SK-N-SH treated with all-trans-retinoic acid at 6 μM for 48 hours (cell line): ENCODE results near the gene ESM1.
A peak's percentile ranks its signal among the peaks of the same experiment; 100 is the strongest.

Source experiments
- ATAC-seq: fragments of 200-7000 bp; cut with Tn5 transposase; 3 replicates; pipeline ENCODE4 v1.9.1; 2020; ENCODE audit warnings: mild to moderate bottlenecking, moderate library complexity
- ARNTL ChIP-seq: fragments of 450-650 bp; formaldehyde crosslinking; IDR thresholded peaks from 2 replicates; pipeline ENCODE4 v1.5.0; 2020; ENCODE audit warnings: low read depth, mild to moderate bottlenecking, moderate library complexity, borderline replicate concordance
- BACH2 ChIP-seq: fragments of 250-450 bp; sonication (Bioruptor Pico); IDR thresholded peaks from 2 replicates; pipeline ENCODE4 v1.9.0; 2021; ENCODE audit warnings: mild to moderate bottlenecking, borderline replicate concordance
- CSDC2 ChIP-seq: fragments of 250-450 bp; sonication (Bioruptor Pico); IDR thresholded peaks from 2 replicates; pipeline ENCODE4 v1.5.0; 2020; ENCODE audit warnings: mild to moderate bottlenecking, moderate library complexity
- ESRRG ChIP-seq: fragments of 250-450 bp; sonication (Bioruptor Pico); IDR thresholded peaks from 2 replicates; pipeline ENCODE4 v1.6.1; 2021; ENCODE audit warnings: mild to moderate bottlenecking
- GLIS3 ChIP-seq: fragments of 250-450 bp; sonication (Bioruptor Pico); IDR thresholded peaks from 2 replicates; pipeline ENCODE4 v1.5.0; 2020; ENCODE audit warnings: mild to moderate bottlenecking, moderate library complexity
- ISL1 ChIP-seq: fragments of 250-450 bp; sonication (Bioruptor Pico); IDR thresholded peaks from 2 replicates; pipeline ENCODE4 v2.1.2; 2022; ENCODE audit warnings: mild to moderate bottlenecking, moderate library complexity
- OSR1 ChIP-seq: fragments of 250-450 bp; sonication (Bioruptor Pico); IDR thresholded peaks from 2 replicates; pipeline ENCODE4 v1.8.0; 2022; ENCODE audit warnings: moderate library complexity, mild to moderate bottlenecking, inconsistent platforms
- PPARA ChIP-seq: fragments of 250-450 bp; sonication (Bioruptor Pico); IDR thresholded peaks from 2 replicates; pipeline ENCODE4 v1.5.0; 2020; ENCODE audit warnings: mild to moderate bottlenecking, borderline replicate concordance
- RARB ChIP-seq: fragments of 250-450 bp; sonication (Bioruptor Pico); IDR thresholded peaks from 2 replicates; pipeline ENCODE4 v1.8.0; 2021; ENCODE audit warnings: mild to moderate bottlenecking, moderate library complexity
- SNAI2 ChIP-seq: fragments of 250-450 bp; sonication (Bioruptor Pico); IDR thresholded peaks from 2 replicates; pipeline ENCODE4 v1.5.0; 2020; ENCODE audit warnings: mild to moderate bottlenecking, moderate library complexity
- TCF4 ChIP-seq: fragments of 250-450 bp; sonication (Bioruptor Pico); IDR thresholded peaks from 2 replicates; pipeline ENCODE4 v1.8.0; 2021; ENCODE audit warnings: mild to moderate bottlenecking, moderate library complexity, borderline replicate concordance
- TOX ChIP-seq: fragments of 250-450 bp; sonication (Bioruptor Pico); IDR thresholded peaks from 2 replicates; pipeline ENCODE4 v1.8.0; 2021; ENCODE audit warnings: mild to moderate bottlenecking, moderate library complexity, borderline replicate concordance
- ZC3H10 ChIP-seq: fragments of 250-450 bp; sonication (Bioruptor Pico); IDR thresholded peaks from 2 replicates; pipeline ENCODE4 v1.5.1; 2021; ENCODE audit warnings: mild to moderate bottlenecking, moderate library complexity
- ZFP30 ChIP-seq: fragments of 450-650 bp; formaldehyde crosslinking; IDR thresholded peaks from 2 replicates; pipeline ENCODE4 v1.5.0; 2022; ENCODE audit warnings: mild to moderate bottlenecking, moderate library complexity
- ZNF565 ChIP-seq: fragments of 450-650 bp; formaldehyde crosslinking; conservative IDR thresholded peaks from 2 replicates; pipeline ENCODE4 v1.5.0; 2020; ENCODE audit warnings: low read depth, mild to moderate bottlenecking, moderate library complexity
- ZNF70 ChIP-seq: fragments of 450-650 bp; formaldehyde crosslinking; IDR thresholded peaks from 2 replicates; pipeline ENCODE4 v1.5.0; 2020; ENCODE audit warnings: mild to moderate bottlenecking, moderate library complexity
- ZNF8 ChIP-seq: fragments of 450-650 bp; formaldehyde crosslinking; IDR thresholded peaks from 2 replicates; pipeline ENCODE4 v1.5.0; 2020; ENCODE audit warnings: mild to moderate bottlenecking, moderate library complexity
- TF ChIP-seq, protein P1 (sequence below): fragments of 250-450 bp; sonication (Bioruptor Pico); IDR thresholded peaks from 2 replicates; pipeline ENCODE4 v1.5.1; 2020; ENCODE audit warnings: low read depth, mild to moderate bottlenecking, moderate library complexity
- TF ChIP-seq, protein P2 (sequence below): fragments of 250-450 bp; sonication (Bioruptor Pico); IDR thresholded peaks from 2 replicates; pipeline ENCODE4 v1.5.1; 2021; ENCODE audit warnings: mild to moderate bottlenecking, moderate library complexity
- TF ChIP-seq, protein P3 (sequence below): fragments of 250-450 bp; sonication (Bioruptor Pico); IDR thresholded peaks from 2 replicates; pipeline ENCODE4 v1.5.0; 2020; ENCODE audit warnings: mild to moderate bottlenecking, moderate library complexity
- TF ChIP-seq, protein P4 (sequence below): fragments of 250-450 bp; sonication (Bioruptor Pico); IDR thresholded peaks from 2 replicates; pipeline ENCODE4 v1.8.0; 2021; ENCODE audit warnings: low read depth, mild to moderate bottlenecking, moderate library complexity, borderline replicate concordance

Gene ESM1

DNA sequence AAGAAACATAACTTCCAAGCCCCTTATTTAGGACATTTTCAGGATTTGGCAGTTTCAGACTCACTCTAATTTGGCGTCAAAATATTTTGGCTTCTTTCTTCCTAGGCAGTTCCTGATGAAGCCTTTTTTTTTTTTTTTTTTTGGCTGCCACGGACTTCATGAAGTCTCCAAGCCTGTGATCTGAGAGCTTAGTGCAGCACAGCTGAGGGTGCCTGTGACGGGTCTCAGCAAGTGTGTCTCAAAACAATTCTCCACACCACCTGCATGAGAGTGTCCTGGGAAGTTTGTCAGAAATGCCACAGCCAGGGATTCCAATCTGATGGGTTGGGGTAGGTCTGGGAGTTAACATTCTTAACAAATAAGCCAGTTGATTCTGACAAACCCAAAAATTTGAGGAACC is 6.0 kb upstream of the ESM1 start:
- ATAC-seq = peak; percentile 19
- TF ChIP-seq ESRRG = no peak
- no peak for TF ChIP-seq SNAI2 (CRISPR knock-in tag)
- no peak for TF ChIP-seq RARB (CRISPR knock-in tag)
- no peak for TF ChIP-seq ZNF70
- TF ChIP-seq, protein P1, sequence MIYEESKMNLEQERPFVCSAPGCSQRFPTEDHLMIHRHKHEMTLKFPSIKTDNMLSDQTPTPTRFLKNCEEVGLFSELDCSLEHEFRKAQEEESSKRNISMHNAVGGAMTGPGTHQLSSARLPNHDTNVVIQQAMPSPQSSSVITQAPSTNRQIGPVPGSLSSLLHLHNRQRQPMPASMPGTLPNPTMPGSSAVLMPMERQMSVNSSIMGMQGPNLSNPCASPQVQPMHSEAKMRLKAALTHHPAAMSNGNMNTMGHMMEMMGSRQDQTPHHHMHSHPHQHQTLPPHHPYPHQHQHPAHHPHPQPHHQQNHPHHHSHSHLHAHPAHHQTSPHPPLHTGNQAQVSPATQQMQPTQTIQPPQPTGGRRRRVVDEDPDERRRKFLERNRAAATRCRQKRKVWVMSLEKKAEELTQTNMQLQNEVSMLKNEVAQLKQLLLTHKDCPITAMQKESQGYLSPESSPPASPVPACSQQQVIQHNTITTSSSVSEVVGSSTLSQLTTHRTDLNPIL = no peak
- TF ChIP-seq ZC3H10 (CRISPR knock-in tag) = no peak
- TF ChIP-seq, protein P2, sequence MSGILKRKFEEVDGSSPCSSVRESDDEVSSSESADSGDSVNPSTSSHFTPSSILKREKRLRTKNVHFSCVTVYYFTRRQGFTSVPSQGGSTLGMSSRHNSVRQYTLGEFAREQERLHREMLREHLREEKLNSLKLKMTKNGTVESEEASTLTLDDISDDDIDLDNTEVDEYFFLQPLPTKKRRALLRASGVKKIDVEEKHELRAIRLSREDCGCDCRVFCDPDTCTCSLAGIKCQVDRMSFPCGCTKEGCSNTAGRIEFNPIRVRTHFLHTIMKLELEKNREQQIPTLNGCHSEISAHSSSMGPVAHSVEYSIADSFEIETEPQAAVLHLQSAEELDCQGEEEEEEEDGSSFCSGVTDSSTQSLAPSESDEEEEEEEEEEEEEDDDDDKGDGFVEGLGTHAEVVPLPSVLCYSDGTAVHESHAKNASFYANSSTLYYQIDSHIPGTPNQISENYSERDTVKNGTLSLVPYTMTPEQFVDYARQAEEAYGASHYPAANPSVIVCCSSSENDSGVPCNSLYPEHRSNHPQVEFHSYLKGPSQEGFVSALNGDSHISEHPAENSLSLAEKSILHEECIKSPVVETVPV (CRISPR knock-in tag) = no peak
- no peak for TF ChIP-seq TOX (CRISPR knock-in tag)
- TF ChIP-seq ZFP30 (CRISPR knock-in tag) = no peak
- TF ChIP-seq ISL1 (CRISPR knock-in tag) = no peak

DNA sequence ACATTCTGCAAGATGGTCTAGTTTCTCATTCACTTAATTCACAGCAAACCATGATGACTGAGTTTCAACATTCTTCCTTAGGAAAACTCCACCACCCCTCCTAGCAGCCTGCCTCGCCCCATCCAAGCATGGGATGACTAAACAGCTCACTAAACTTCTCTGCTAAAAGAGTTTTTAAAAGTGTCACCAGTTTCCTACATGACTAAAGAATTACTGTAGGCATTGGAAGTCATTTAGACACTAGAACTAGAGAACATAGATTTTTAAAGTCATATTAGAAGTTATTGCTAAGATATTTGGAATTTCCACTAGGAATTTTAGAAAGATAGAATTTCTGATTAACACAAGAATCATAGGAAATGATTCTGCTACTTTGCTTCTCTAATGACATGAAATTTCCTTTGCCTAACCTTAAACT is 5.5 kb upstream of the ESM1 start:
- TF ChIP-seq OSR1 (CRISPR knock-in tag) (no peak), SNAI2 (CRISPR knock-in tag) (no peak), CSDC2 (CRISPR knock-in tag) (no peak), ZNF8 (CRISPR knock-in tag) (no peak), RARB (CRISPR knock-in tag) (no peak), ESRRG (no peak), ZFP30 (CRISPR knock-in tag) (no peak), ZNF565 (CRISPR knock-in tag) (no peak), ZC3H10 (CRISPR knock-in tag) (no peak), ISL1 (CRISPR knock-in tag) (no peak), TCF4 (CRISPR knock-in tag) (no peak), ZNF70 (no peak), PPARA (CRISPR knock-in tag) (no peak), ARNTL (CRISPR knock-in tag) (no peak)
- TF ChIP-seq, protein P1 = no peak
- TF ChIP-seq, protein P3, sequence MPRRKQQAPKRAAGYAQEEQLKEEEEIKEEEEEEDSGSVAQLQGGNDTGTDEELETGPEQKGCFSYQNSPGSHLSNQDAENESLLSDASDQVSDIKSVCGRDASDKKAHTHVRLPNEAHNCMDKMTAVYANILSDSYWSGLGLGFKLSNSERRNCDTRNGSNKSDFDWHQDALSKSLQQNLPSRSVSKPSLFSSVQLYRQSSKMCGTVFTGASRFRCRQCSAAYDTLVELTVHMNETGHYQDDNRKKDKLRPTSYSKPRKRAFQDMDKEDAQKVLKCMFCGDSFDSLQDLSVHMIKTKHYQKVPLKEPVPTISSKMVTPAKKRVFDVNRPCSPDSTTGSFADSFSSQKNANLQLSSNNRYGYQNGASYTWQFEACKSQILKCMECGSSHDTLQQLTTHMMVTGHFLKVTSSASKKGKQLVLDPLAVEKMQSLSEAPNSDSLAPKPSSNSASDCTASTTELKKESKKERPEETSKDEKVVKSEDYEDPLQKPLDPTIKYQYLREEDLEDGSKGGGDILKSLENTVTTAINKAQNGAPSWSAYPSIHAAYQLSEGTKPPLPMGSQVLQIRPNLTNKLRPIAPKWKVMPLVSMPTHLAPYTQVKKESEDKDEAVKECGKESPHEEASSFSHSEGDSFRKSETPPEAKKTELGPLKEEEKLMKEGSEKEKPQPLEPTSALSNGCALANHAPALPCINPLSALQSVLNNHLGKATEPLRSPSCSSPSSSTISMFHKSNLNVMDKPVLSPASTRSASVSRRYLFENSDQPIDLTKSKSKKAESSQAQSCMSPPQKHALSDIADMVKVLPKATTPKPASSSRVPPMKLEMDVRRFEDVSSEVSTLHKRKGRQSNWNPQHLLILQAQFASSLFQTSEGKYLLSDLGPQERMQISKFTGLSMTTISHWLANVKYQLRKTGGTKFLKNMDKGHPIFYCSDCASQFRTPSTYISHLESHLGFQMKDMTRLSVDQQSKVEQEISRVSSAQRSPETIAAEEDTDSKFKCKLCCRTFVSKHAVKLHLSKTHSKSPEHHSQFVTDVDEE (CRISPR knock-in tag) = no peak
- TF ChIP-seq, protein P4, sequence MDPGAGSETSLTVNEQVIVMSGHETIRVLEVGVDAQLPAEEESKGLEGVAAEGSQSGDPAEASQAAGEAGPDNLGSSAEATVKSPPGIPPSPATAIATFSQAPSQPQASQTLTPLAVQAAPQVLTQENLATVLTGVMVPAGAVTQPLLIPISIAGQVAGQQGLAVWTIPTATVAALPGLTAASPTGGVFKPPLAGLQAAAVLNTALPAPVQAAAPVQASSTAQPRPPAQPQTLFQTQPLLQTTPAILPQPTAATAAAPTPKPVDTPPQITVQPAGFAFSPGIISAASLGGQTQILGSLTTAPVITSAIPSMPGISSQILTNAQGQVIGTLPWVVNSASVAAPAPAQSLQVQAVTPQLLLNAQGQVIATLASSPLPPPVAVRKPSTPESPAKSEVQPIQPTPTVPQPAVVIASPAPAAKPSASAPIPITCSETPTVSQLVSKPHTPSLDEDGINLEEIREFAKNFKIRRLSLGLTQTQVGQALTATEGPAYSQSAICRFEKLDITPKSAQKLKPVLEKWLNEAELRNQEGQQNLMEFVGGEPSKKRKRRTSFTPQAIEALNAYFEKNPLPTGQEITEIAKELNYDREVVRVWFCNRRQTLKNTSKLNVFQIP = no peak
- ATAC-seq = peak; percentile 60

DNA sequence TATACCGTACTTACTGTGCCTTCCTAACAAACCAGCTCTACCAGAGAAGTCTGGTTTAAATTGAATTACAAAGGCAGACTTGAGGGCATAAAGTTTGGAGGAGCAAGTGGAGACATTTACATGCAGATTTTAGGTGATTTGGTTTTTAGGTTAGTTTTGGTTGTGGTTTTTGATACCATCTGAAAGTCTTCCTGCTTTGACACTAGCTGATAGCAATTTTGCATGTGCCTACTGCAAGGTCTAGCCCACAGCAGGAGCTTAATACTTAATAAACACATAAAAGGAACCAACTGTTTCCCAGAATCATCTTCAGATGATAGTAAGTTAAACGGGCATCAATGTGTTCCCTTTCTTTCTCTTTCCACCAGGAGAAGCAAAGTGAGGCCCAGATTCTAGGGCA is 3.4 kb upstream of the ESM1 start:
- ATAC-seq = no peak
- TF ChIP-seq, protein P2 (CRISPR knock-in tag) = no peak
- no peak for TF ChIP-seq TCF4 (CRISPR knock-in tag)
- no peak for TF ChIP-seq BACH2 (CRISPR knock-in tag)
- no peak for TF ChIP-seq RARB (CRISPR knock-in tag)
- TF ChIP-seq ARNTL (CRISPR knock-in tag) = no peak
- no peak for TF ChIP-seq PPARA (CRISPR knock-in tag)
- TF ChIP-seq CSDC2 (CRISPR knock-in tag) = no peak
- TF ChIP-seq GLIS3 = no peak
- no peak for TF ChIP-seq SNAI2 (CRISPR knock-in tag)
